Measurements from ENCODE around the gene PISD. TPM values are rescaled to one million over a fixed set of nuclear protein-coding genes. Genes with fewer than 3 reads are reported as not detected.
"Not testable (repeated sequence)": the region's sequence is repeated elsewhere in the genome, so short reads cannot be mapped to it uniquely, and the experiment has no call there.

PISD gene
- total and polyA plus RNA-seq, 2 donors from 2014 or later = 27.3 to 64.9 TPM

DNA sequence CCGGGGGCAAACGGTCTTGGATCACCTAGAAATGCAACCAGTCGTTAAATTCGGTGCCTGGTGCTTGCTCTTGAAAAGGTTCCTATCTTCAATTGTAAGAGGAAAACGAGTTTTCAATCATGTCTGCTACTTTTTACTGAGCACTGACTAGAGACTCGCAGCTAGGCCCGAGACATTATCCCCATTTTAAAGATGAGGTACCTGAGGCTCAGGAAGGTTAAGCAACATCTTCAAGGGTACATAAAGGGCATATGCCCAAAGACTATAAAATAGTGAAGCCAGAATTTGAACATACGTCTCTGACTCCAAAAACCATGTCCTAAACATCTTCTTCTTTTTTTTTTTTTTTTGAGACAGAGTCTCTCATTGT is 638 bp upstream of the PISD start:
- Histone ChIP-seq H3K27ac (ENCODE audit: low read depth in 2 of 2, low read length in 2 of 2) (peak overlapping the region; percentile 91 to 95), H3K4me1 (ENCODE audit: control insufficient read depth in 2 of 3, insufficient read depth in 2 of 3, low read depth in 1 of 3, low read length in 3 of 3) (peaks cover 0 to 3% (median 2%) of the 10 kb centered on the region in 3 donors), H3K4me3 (ENCODE audit: low read length in 3 of 3) (peak overlapping the region; percentile 94 to 98 (median 95)), H3K36me3 (ENCODE audit: control insufficient read depth in 2 of 3, insufficient read depth in 3 of 3, low read length in 3 of 3) (no peaks in the 10 kb centered on the region), H3K9me3 (ENCODE audit: control insufficient read depth in 2 of 3, insufficient read depth in 1 of 3, low read length in 3 of 3) (no peaks in the 10 kb centered on the region), H3K27me3 (ENCODE audit: control insufficient read depth, insufficient read depth, low read length) (no peaks in the 10 kb centered on the region), H3K9ac (ENCODE audit: low read length in 3 of 3) (peak overlapping the region; percentile 11 to 84 (median 77))
- DNase-seq (no peak), FAIRE-seq (no peak)
- TF ChIP-seq, protein P1, sequence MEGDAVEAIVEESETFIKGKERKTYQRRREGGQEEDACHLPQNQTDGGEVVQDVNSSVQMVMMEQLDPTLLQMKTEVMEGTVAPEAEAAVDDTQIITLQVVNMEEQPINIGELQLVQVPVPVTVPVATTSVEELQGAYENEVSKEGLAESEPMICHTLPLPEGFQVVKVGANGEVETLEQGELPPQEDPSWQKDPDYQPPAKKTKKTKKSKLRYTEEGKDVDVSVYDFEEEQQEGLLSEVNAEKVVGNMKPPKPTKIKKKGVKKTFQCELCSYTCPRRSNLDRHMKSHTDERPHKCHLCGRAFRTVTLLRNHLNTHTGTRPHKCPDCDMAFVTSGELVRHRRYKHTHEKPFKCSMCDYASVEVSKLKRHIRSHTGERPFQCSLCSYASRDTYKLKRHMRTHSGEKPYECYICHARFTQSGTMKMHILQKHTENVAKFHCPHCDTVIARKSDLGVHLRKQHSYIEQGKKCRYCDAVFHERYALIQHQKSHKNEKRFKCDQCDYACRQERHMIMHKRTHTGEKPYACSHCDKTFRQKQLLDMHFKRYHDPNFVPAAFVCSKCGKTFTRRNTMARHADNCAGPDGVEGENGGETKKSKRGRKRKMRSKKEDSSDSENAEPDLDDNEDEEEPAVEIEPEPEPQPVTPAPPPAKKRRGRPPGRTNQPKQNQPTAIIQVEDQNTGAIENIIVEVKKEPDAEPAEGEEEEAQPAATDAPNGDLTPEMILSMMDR (IDR thresholded peaks at IDR 0.05; ENCODE audit: borderline replicate concordance, extremely low read depth, insufficient read depth) = no peak
- intact Hi-C loops (cut with DNase I) = no loop called here

DNA sequence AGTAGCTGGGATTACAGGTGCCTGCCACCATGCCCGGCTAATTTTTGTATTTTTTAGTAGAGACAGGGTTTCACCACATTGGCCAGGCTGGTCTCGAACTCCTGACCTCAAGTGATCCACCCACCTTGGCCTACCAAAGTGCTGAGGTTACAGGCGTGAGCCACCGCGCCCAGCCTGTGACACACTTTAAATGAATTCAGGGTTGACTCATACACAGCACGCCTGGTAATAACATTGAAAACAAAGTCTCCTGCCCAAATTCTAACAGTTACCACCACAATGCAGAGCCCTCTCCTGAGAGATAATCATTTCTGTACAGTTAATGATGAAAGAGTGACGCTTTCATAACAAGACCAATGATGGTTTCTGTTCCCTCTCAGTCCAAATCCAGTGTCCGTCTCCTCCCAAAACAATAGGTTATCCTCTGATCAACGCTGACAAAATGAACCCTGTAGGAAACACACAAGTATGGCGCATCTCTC is 1.1 kb downstream of the PISD start:
- H3K36me3 ChIP-seq (ENCODE audit: control insufficient read depth in 2 of 3, insufficient read depth in 3 of 3, low read length in 3 of 3); H3K9me3 ChIP-seq (ENCODE audit: control insufficient read depth in 2 of 3, insufficient read depth in 1 of 3, low read length in 3 of 3); H3K27me3 ChIP-seq (ENCODE audit: control insufficient read depth, insufficient read depth, low read length); DNase-seq; FAIRE-seq; intact Hi-C loops (cut with DNase I); H3K4me1 ChIP-seq (ENCODE audit: control insufficient read depth in 2 of 3, insufficient read depth in 2 of 3, low read depth in 1 of 3, low read length in 3 of 3): not testable (repeated sequence)
- peak overlapping the region in 2 of 3 donors; percentile 77 to 84 for H3K9ac ChIP-seq (ENCODE audit: low read length in 3 of 3)
- H3K27ac ChIP-seq (ENCODE audit: low read depth in 2 of 2, low read length in 2 of 2) = peak overlapping the region; percentile 91 to 95
- H3K4me3 ChIP-seq (ENCODE audit: low read length in 3 of 3) = peak overlapping the region; percentile 94 to 98 (median 95)

DNA sequence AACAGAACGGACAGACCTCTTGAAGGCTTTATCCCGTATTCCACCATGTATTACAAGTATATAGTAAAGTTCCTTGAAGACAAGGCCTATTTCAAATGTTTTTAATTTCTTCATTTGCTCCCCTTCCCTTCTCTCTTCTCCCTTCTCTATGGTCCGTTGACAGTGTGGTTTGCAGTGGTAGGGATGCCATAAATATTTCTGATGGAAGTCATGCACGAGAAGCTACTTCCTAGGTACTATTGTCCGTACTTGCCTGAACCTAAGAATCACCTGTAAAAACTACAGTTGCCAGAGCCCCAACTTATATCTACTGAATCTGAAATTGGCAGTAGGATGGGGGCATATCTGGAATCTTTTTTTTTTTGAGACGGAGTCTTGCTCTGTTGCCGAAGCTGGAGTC is 2.8 kb downstream of the PISD start:
- intact Hi-C loops (cut with DNase I) = no loop called here
- no peaks in the 10 kb centered on the region for H3K27me3 ChIP-seq (ENCODE audit: control insufficient read depth, insufficient read depth, low read length)
- H3K36me3 ChIP-seq (ENCODE audit: control insufficient read depth in 2 of 3, insufficient read depth in 3 of 3, low read length in 3 of 3) = no peaks in the 10 kb centered on the region
- peaks cover 0 to 3% (median 2%) of the 10 kb centered on the region in 3 donors for H3K4me1 ChIP-seq (ENCODE audit: control insufficient read depth in 2 of 3, insufficient read depth in 2 of 3, low read depth in 1 of 3, low read length in 3 of 3)
- DNase-seq = no peak
- H3K4me3 ChIP-seq (ENCODE audit: low read length in 3 of 3) = no peak overlapping the region
- TF ChIP-seq, protein P1 (IDR thresholded peaks at IDR 0.05; ENCODE audit: borderline replicate concordance, extremely low read depth, insufficient read depth) = no peak
- H3K9ac ChIP-seq (ENCODE audit: low read length in 3 of 3) = no peak overlapping the region
- no peaks in the 10 kb centered on the region for H3K9me3 ChIP-seq (ENCODE audit: control insufficient read depth in 2 of 3, insufficient read depth in 1 of 3, low read length in 3 of 3)
- no peak for FAIRE-seq
- H3K27ac ChIP-seq (ENCODE audit: low read depth in 2 of 2, low read length in 2 of 2) = no peak overlapping the region

DNA sequence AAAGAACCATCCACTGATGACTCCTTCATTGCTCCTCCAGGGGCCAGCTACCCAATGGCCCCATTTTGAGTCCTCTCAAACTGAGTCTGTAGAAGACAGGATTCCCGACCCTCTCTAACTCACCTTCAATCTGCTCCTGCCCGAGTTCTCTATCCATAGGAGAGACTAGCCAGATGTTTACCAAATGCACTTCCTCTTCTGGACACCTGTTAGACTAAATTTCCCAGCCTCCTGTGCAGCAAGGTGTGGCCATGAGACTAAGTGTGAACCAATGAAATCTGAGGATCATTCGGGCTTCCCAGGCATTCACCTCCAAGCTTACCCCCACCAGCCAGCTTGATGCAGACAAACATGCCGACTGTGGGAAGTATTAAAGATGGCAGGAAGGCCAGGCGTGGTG is 7.6 kb downstream of the PISD start:
- TF ChIP-seq, protein P1 (IDR thresholded peaks at IDR 0.05; ENCODE audit: borderline replicate concordance, extremely low read depth, insufficient read depth) = no peak

More for the DNA sequence above, 7.6 kb downstream of the PISD start:
- Histone ChIP-seq H3K9me3 (ENCODE audit: control insufficient read depth in 2 of 3, insufficient read depth in 1 of 3, low read length in 3 of 3) (no peaks in the 10 kb centered on the region), H3K27me3 (ENCODE audit: control insufficient read depth, insufficient read depth, low read length) (no peaks in the 10 kb centered on the region), H3K27ac (ENCODE audit: low read depth in 2 of 2, low read length in 2 of 2) (peak overlapping the region in 1 of 2 donors; percentile 3), H3K4me1 (ENCODE audit: control insufficient read depth in 2 of 3, insufficient read depth in 2 of 3, low read depth in 1 of 3, low read length in 3 of 3) (peaks cover 0 to 3% (median 3%) of the 10 kb centered on the region in 3 donors), H3K4me3 (ENCODE audit: low read length in 3 of 3) (no peak overlapping the region), H3K36me3 (ENCODE audit: control insufficient read depth in 2 of 3, insufficient read depth in 3 of 3, low read length in 3 of 3) (no peaks in the 10 kb centered on the region), H3K9ac (ENCODE audit: low read length in 3 of 3) (no peak overlapping the region)
- intact Hi-C loops (cut with DNase I) = no loop called here
- no peak for FAIRE-seq
- no peak for DNase-seq
